ENCODE data around the gene PCDHGC5. TPM values are rescaled to one million over a fixed set of nuclear protein-coding genes. Genes with fewer than 3 reads are reported as not detected.

Gene PCDHGC5
- total RNA-seq, 4 donors from 2014 or later, result 0.26 to 1.7 (median 1.5) TPM

DNA sequence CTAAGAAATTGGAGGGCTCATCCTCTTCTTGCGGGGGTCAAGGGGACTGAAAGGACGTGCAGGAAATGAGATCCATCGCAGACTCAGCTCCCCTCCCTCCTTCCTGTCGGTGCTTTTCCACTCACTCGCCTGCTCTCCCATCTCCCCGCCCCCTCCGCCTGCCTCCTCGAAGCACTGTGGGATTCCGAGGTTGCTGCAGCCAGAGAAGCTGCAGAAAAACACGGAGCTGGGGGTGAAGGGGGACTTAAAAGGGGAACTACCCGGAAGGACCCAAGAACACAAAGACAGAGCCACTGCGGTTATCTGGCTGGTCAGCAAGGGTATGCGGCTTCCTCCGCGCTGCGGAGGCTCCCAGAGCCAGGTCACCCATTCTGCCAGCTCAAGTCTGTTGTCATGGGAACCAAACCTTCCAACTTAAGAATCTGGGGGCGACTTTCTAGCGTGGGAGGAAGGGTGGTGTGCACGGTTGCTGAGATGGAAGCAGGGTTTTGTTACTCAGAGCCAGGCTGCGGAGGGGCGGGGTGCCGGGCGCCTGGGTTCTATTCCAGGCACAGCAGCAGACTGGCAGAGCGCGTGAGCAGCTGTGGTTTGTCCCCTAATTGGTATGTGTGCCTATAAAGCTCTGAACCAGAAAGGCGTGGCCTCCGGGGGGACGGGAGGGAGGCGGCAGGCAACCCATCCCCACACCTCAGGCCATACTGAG lies 24.9 kb downstream of the PCDHGC5 start:
- peaks cover 0 to 62% (median 8%) of the 10 kb centered on the region in 3 donors for H3K36me3 ChIP-seq
- H3K27me3 ChIP-seq, result no peaks in the 10 kb centered on the region
- intact Hi-C loops (cut with DNase I), result loop anchor here (5.0 kb wide), 1 partner anchor 36 kb away; the partner anchor contains the start of gene PCDHGC3
- H3K4me3 ChIP-seq, result peak overlapping the region; percentile 42 to 76 (median 64)
- no peak for DNase-seq
- H3K4me1 ChIP-seq, result peaks cover 21 to 87% (median 55%) of the 10 kb centered on the region in 3 donors
- WGBS, 2 donors, result 1 to 7% methylated on average over 8 to 21 of the region's 29 CpGs
- TF ChIP-seq, protein P1, sequence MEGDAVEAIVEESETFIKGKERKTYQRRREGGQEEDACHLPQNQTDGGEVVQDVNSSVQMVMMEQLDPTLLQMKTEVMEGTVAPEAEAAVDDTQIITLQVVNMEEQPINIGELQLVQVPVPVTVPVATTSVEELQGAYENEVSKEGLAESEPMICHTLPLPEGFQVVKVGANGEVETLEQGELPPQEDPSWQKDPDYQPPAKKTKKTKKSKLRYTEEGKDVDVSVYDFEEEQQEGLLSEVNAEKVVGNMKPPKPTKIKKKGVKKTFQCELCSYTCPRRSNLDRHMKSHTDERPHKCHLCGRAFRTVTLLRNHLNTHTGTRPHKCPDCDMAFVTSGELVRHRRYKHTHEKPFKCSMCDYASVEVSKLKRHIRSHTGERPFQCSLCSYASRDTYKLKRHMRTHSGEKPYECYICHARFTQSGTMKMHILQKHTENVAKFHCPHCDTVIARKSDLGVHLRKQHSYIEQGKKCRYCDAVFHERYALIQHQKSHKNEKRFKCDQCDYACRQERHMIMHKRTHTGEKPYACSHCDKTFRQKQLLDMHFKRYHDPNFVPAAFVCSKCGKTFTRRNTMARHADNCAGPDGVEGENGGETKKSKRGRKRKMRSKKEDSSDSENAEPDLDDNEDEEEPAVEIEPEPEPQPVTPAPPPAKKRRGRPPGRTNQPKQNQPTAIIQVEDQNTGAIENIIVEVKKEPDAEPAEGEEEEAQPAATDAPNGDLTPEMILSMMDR (IDR thresholded peaks at IDR 0.05), result no peak
- no peak for TF ChIP-seq POLR2A (IDR thresholded peaks at IDR 0.05)
- no peaks in the 10 kb centered on the region for H3K9me3 ChIP-seq
- H3K27ac ChIP-seq, result peak overlapping the region; percentile 86 to 95 (median 94)

DNA sequence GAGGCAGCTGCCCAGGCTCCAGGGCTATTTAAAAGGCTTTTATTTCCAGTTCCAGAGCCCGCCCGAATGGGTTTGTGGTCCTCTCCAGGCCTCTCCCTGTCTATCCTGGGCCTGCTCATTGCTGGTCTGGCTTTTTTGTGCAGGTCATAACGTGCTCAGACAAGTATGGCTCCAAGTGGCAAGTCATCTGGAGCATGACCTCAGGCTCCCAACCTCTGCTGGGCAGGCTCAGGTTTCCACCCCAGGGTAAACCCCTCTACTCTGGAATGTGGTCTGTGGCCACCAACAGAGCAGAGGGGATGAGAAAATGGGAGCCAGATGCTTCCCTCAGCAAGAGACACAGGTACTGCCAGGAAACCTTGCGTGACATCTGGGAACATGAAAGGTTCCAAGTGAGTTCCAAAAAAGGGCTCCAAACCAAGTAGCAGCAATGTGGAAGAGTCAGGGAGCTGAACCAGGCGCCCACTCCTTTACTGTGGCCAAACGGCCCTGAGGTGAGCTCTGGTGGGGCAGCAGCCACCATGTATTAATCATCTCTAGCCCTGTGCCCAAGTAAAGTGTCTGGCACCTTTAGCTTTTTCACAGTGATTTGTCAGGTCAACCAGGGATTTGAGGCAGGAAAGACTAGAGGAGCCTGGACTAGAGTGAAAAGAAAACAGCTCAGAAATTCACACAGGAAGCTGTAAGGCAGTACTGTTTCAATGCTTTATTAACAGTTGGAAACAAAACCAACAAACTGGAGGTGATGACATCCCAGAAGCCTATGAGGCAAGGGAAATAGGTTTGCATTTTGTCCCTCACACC lies 25.7 kb downstream of the PCDHGC5 start:
- DNase-seq, result no peak

DNA sequence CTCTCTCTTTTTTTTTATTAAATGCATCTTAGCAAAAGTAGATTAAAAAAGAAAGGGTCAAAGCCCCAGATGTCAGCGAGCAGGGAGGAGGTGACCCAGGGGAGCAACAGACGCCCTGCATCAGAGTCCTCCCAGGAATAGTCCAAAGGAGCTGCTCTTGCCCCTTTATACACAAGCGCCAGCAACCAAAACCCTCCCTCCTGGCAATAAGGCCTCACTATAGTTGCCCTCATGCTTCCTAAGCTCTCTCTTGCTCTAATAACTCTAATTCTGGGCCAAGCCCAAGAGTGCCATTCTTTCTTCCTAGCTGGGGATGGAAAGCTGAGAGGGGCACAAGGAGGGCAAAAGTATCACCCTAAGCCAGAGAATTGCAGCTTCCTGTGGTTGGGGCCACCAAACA lies 26.3 kb downstream of the PCDHGC5 start:
- Histone ChIP-seq H3K9me3 (no peaks in the 10 kb centered on the region), H3K4me1 (peaks cover 26 to 87% (median 64%) of the 10 kb centered on the region in 3 donors), H3K4me3 (no peak overlapping the region), H3K27me3 (no peaks in the 10 kb centered on the region), H3K36me3 (peaks cover 0 to 61% (median 8%) of the 10 kb centered on the region in 3 donors), H3K27ac (peak overlapping the region; percentile 86 to 95 (median 94))
- intact Hi-C loops (cut with DNase I), result no loop called here
- WGBS, 2 donors, result 75 to 83% methylated on average over 3 of the region's 3 CpGs
- DNase-seq, result no peak
- TF ChIP-seq, protein P1 (IDR thresholded peaks at IDR 0.05), result no peak
- TF ChIP-seq POLR2A (IDR thresholded peaks at IDR 0.05), result no peak

More for the DNA sequence above, 25.7 kb downstream of the PCDHGC5 start:
- Histone ChIP-seq H3K27me3 (no peaks in the 10 kb centered on the region), H3K4me1 (peaks cover 21 to 87% (median 59%) of the 10 kb centered on the region in 3 donors), H3K9me3 (no peaks in the 10 kb centered on the region), H3K36me3 (peaks cover 0 to 67% (median 8%) of the 10 kb centered on the region in 3 donors), H3K27ac (peak overlapping the region; percentile 86 to 95 (median 94)), H3K4me3 (peak overlapping the region in 3 of 4 donors; percentile 63 to 76 (median 66))
- intact Hi-C loops (cut with DNase I), result loop anchor here (5.0 kb wide), 1 partner anchor 37 kb away; the partner anchor contains the start of gene PCDHGC3
- TF ChIP-seq POLR2A (IDR thresholded peaks at IDR 0.05), result no peak
- TF ChIP-seq, protein P1 (IDR thresholded peaks at IDR 0.05), result no peak
- 30 to 53% methylated on average over 3 to 5 of the region's 6 CpGs for WGBS, 2 donors

DNA sequence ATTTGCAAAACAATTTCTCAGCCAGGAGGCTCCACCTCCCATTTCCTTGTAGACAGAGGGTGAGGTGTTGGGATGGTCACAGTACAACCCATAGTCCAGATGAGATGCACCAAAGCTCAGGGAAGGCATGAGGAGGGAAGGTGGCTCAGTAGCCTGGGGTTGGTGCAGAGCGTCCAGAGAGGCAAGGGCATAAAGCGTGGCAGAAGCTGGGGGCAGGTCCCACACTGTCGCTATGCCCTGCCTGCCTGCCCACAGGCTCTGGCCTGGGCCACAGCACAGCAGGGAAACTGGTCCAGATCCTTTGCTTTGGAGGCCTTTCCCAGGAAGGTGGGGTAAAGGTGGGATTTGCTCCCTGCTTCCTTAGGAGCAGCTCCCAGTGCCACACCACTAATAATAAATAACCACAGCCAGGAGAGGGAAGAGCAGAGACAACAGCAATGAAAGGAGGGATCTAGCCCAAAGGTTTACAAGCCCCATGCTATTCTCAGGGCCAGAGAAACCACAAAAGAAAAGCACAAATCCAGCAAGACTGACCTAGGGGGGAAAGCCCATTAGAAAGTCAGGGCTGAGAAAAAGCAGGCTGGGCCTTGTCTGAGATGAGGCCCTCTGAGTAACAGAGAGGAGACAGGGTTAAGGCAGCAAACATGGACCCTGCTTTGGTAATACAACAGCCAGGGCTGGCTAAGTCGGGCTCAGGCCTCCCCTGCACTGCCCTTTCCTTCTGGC lies 27.2 kb downstream of the PCDHGC5 start:
- Histone ChIP-seq H3K4me3 (no peak overlapping the region), H3K36me3 (peaks cover 0 to 52% (median 8%) of the 10 kb centered on the region in 3 donors), H3K27ac (peak overlapping the region; percentile 59 to 95 (median 90)), H3K9me3 (no peaks in the 10 kb centered on the region), H3K27me3 (no peaks in the 10 kb centered on the region), H3K4me1 (peaks cover 35 to 94% (median 73%) of the 10 kb centered on the region in 3 donors)
- DNase-seq, result no peak
- WGBS, 2 donors, result 67 to 90% methylated on average over 2 to 4 of the region's 4 CpGs
- no peak for TF ChIP-seq POLR2A (IDR thresholded peaks at IDR 0.05)
- TF ChIP-seq, protein P1 (IDR thresholded peaks at IDR 0.05), result no peak
- intact Hi-C loops (cut with DNase I), result no loop called here
